SK-N-SH (cell line): ENCODE data around the gene HIPK1.

Experiments
- EP300 ChIP-seq, 2 experiments: IDR thresholded peaks; 2 replicates each; pipeline versions ENCODE4 v1.4.0 to v1.6.1; 2012; ENCODE audit warnings: borderline replicate concordance in 1 of 2, low read depth in 1 of 2, low read length in 1 of 2
- EZH2phosphoT487 ChIP-seq: fragments of 200-600 bp; sonication (generic); IDR thresholded peaks from 2 replicates; pipeline ENCODE4 v1.6.1; 2017; ENCODE audit warnings: low read depth, mixed run types, mild to moderate bottlenecking, antibody characterized with exemption, moderate library complexity, borderline replicate concordance
- FOSL2 ChIP-seq: IDR thresholded peaks from 2 replicates; pipeline ENCODE4 v1.4.0; 2012; ENCODE audit warnings: low read depth, mild to moderate bottlenecking, moderate library complexity, borderline replicate concordance
- GATA2 ChIP-seq: sonication (generic); formaldehyde crosslinking; IDR thresholded peaks from 2 replicates; pipeline ENCODE4 v1.5.0; 2020; ENCODE audit warnings: mild to moderate bottlenecking, missing genetic modification reagents
- MXI1 ChIP-seq: IDR thresholded peaks from 2 replicates; pipeline ENCODE4 v1.6.1; 2012; ENCODE audit warnings: mild to moderate bottlenecking, low read depth, low read length, improper control_type of control experiment
- PBX3 ChIP-seq: IDR thresholded peaks from 2 replicates; pipeline ENCODE4; 2012
- POLR2AphosphoS5 ChIP-seq: IDR thresholded peaks from 2 replicates; pipeline ENCODE4 v1.6.1; 2012; ENCODE audit warnings: low read depth, low read length
- RAD21 ChIP-seq: IDR thresholded peaks from 2 replicates; pipeline ENCODE4 v1.6.1; 2012; ENCODE audit warnings: mild to moderate bottlenecking, low read length
- RFX5 ChIP-seq: IDR thresholded peaks from 2 replicates; pipeline ENCODE4 v1.6.1; 2012; ENCODE audit warnings: mild to moderate bottlenecking, improper control_type of control experiment, low read length
- TAF1 ChIP-seq: IDR thresholded peaks from 2 replicates; pipeline ENCODE4 v1.6.1; 2012; ENCODE audit warnings: low read depth, mild to moderate bottlenecking, low read length, moderate library complexity, borderline replicate concordance
- TEAD4 ChIP-seq: IDR thresholded peaks from 2 replicates; pipeline ENCODE4 v1.4.0; 2012; ENCODE audit warnings: mild to moderate bottlenecking, borderline replicate concordance; ENCODE audit not compliant: insufficient read depth
- TF ChIP-seq, protein P1 (sequence below): fragments of 200-600 bp; sonication (generic); IDR thresholded peaks from 2 replicates; pipeline ENCODE4 v1.6.1; 2017; ENCODE audit warnings: antibody characterized with exemption, mild to moderate bottlenecking, moderate library complexity
- TF ChIP-seq, protein P2 (sequence below): IDR thresholded peaks from 2 replicates; pipeline ENCODE4 v1.4.0; 2012; ENCODE audit warnings: low read depth

DNA sequence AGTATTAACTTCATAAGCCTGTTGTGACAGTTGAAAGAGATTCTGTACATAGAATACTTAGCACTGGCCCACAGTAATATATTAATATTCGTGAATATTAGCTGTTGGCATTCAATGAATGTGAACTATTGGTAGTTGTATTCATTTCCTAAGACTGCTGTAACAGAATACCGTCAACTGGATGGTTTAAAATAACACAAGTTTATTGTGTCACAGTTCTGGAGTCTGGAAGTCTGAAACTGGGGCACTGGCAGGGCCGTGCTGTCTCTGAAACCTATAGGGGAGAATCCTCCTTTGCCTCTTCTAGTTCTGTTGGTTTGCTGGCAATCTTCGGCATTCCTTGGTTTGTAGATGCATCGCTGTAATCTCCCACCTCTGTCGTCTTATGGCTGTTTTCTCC lies 97.7 kb downstream of the HIPK1 start:
- TF ChIP-seq MXI1, result no peak
- TF ChIP-seq PBX3, result no peak
- TF ChIP-seq EZH2phosphoT487, result no peak
- TF ChIP-seq, protein P1, sequence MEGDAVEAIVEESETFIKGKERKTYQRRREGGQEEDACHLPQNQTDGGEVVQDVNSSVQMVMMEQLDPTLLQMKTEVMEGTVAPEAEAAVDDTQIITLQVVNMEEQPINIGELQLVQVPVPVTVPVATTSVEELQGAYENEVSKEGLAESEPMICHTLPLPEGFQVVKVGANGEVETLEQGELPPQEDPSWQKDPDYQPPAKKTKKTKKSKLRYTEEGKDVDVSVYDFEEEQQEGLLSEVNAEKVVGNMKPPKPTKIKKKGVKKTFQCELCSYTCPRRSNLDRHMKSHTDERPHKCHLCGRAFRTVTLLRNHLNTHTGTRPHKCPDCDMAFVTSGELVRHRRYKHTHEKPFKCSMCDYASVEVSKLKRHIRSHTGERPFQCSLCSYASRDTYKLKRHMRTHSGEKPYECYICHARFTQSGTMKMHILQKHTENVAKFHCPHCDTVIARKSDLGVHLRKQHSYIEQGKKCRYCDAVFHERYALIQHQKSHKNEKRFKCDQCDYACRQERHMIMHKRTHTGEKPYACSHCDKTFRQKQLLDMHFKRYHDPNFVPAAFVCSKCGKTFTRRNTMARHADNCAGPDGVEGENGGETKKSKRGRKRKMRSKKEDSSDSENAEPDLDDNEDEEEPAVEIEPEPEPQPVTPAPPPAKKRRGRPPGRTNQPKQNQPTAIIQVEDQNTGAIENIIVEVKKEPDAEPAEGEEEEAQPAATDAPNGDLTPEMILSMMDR, result no peak
- TF ChIP-seq GATA2, result no peak
- TF ChIP-seq POLR2AphosphoS5, result no peak
- 0 out of 4 replicates have a peak, but pooled peaks of 1 of the 2 experiments have one; percentile 9 for TF ChIP-seq EP300 (IDR thresholded peaks at IDR 0.05; ENCODE audit: borderline replicate concordance in 1 of 2, low read depth in 1 of 2, low read length in 1 of 2)
- no peak for TF ChIP-seq TEAD4
- TF ChIP-seq RAD21, result no peak
- TF ChIP-seq, protein P2, sequence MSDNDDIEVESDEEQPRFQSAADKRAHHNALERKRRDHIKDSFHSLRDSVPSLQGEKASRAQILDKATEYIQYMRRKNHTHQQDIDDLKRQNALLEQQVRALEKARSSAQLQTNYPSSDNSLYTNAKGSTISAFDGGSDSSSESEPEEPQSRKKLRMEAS, result no peak
- no peak for TF ChIP-seq FOSL2
- TF ChIP-seq TAF1, result no peak
- TF ChIP-seq RFX5, result no peak
